Measurements from ENCODE around the gene METRNL. TPM values are rescaled to one million over a fixed set of nuclear protein-coding genes. Genes with fewer than 3 reads are reported as not detected.

The METRNL gene
- total RNA-seq, 1 donor from 2014 or later: 59.8 TPM

DNA sequence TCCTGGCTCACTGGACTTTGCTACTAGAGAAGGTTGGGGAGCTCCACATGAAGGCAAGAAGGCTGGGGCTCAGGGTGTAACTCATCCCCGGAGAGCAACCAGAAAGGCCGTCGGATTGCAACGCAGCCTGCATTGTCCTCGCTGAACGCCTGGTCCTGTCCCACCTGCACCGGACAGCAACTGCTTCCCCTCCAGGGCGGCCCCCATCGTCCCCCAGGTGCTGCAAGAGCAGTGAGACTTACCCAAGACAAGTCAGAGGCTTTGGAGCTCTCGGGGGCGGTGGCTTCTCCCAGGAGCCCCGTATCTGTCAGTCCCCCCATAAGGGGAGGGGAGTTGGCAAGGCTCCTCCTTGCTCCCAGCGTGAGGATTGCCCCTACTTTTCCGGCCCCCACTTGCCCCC lies 18.4 kb downstream of the METRNL start:
- Histone ChIP-seq H3K27me3 (ENCODE audit: low read depth) (peaks cover 16% of the 10 kb centered on the region), H3K4me1 (peaks cover 49% of the 10 kb centered on the region), H3K9me3 (no peaks in the 10 kb centered on the region), H3K27ac (no peak overlapping the region), H3K4me3 (no peak overlapping the region), H3K36me3 (peaks cover 34% of the 10 kb centered on the region)
- TF ChIP-seq, protein P1, sequence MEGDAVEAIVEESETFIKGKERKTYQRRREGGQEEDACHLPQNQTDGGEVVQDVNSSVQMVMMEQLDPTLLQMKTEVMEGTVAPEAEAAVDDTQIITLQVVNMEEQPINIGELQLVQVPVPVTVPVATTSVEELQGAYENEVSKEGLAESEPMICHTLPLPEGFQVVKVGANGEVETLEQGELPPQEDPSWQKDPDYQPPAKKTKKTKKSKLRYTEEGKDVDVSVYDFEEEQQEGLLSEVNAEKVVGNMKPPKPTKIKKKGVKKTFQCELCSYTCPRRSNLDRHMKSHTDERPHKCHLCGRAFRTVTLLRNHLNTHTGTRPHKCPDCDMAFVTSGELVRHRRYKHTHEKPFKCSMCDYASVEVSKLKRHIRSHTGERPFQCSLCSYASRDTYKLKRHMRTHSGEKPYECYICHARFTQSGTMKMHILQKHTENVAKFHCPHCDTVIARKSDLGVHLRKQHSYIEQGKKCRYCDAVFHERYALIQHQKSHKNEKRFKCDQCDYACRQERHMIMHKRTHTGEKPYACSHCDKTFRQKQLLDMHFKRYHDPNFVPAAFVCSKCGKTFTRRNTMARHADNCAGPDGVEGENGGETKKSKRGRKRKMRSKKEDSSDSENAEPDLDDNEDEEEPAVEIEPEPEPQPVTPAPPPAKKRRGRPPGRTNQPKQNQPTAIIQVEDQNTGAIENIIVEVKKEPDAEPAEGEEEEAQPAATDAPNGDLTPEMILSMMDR (IDR thresholded peaks at IDR 0.05): no peak
- ATAC-seq: no peak
- intact Hi-C loops (cut with DNase I): no loop called here
- no peak for DNase-seq

DNA sequence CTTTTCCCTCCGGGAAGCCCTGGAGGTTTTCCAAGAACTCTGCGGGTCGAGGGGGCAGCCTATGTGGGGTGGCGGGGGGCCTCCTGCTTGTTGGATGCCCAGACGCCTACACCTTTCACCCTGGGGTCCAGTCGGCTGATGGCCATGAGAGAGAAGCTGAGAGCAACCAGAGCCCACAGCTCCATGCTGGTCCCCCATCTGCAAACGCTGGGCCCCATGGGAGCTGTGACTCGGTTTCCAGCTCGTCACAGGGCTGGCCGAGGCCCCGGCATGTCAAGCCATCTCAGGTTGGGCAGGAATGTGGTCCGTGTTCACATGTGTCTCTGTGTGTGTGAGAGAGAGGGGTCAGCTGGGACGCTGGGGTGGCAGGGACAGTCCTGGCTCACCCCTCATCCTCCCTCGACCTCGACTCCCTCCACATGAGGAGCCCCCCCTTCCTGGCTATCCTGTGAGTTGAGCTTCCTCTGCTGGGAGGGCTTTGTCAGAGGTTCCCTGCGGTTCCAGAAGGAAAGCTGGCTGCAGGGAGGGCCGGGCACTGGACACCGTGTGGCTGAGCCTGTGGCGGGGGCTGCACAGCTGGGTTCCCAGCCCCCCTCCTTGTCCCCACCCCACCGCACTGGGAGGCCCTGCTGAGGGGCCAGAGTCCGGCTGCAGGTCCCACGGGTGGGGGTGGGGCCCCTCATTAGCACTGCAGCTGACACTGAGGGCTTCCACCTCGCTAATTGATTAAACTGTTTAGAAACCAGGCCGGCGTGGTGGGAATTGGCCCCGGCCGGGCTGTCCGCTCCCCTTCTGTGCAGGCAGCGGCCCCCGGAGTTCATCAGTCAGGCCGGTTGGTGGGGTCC lies 19.1 kb downstream of the METRNL start:
- H3K27ac ChIP-seq: no peak overlapping the region
- TF ChIP-seq, protein P1 (IDR thresholded peaks at IDR 0.05): no peak
- no peak for DNase-seq
- no peaks in the 10 kb centered on the region for H3K9me3 ChIP-seq
- H3K36me3 ChIP-seq: peaks cover 28% of the 10 kb centered on the region
- intact Hi-C loops (cut with DNase I): no loop called here
- H3K4me3 ChIP-seq: no peak overlapping the region
- peaks cover 49% of the 10 kb centered on the region for H3K4me1 ChIP-seq
- H3K27me3 ChIP-seq (ENCODE audit: low read depth): peaks cover 16% of the 10 kb centered on the region
- ATAC-seq: no peak

DNA sequence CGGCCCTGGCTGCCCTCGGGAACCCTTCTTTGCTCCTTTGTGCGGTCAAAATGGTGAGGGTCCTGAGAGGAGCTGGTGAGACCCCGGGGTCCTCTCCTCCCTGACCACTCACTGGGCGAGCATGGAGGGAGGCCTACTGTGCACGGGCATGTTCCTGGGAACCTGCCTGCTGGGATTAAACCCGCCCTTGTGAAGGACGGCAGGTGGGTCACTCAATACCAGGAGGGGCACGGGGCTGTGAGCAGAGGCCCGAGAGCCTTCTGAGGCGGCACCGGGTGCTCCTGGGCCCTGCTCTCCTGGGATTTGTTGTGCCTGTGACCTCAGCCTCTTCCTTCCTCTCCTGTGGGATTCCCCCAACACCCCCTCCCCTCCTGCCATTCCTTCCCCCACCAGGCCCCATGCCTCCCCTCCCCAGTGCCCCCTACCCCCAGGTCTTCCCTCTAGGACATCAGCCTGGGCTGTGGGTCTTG lies 19.7 kb downstream of the METRNL start:
- Histone ChIP-seq H3K4me1 (peaks cover 49% of the 10 kb centered on the region), H3K4me3 (no peak overlapping the region), H3K9me3 (no peaks in the 10 kb centered on the region), H3K27me3 (ENCODE audit: low read depth) (peaks cover 16% of the 10 kb centered on the region), H3K27ac (no peak overlapping the region), H3K36me3 (peaks cover 22% of the 10 kb centered on the region)
- no peak for DNase-seq
- ATAC-seq: no peak
- TF ChIP-seq, protein P1 (IDR thresholded peaks at IDR 0.05): no peak
- intact Hi-C loops (cut with DNase I): no loop called here

DNA sequence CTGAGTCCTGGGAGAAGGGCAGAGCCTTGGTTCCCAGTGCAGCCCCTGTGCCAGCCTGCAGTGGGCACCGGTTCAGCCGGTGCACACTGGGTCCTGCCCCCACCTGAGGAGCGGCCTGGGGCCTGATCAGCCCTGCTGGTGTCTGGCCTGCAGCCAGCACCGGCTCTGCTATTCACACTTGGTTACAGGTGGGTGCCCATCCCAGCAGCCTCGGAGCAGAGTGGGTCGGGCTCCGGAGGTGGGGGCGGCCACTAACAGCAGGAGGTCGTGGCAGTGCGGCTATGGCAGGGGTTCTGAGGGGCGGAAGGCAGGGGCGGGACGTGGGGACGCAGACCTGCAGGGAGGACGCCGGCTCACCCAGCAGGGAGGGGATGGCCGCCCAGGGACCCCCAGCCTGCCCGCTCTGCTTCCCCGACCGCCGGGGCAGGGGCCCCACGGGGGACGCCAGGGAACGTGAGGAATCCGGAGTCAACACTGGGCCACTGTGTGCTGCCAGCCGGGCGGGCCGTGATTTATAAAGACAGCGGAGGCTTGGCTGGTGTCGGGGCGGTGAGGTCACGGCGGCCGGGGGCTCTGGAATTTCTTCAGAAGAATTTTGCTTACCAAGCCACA lies 20.3 kb downstream of the METRNL start:
- peaks cover 16% of the 10 kb centered on the region for H3K27me3 ChIP-seq (ENCODE audit: low read depth)
- DNase-seq (no peak), ATAC-seq (peak; percentile 5 to 14)
- H3K36me3 ChIP-seq: peaks cover 16% of the 10 kb centered on the region
- no peak overlapping the region for H3K4me3 ChIP-seq
- H3K4me1 ChIP-seq: peaks cover 49% of the 10 kb centered on the region
- intact Hi-C loops (cut with DNase I): no loop called here
- H3K27ac ChIP-seq: no peak overlapping the region
- TF ChIP-seq, protein P1 (IDR thresholded peaks at IDR 0.05): no peak
- H3K9me3 ChIP-seq: no peaks in the 10 kb centered on the region

DNA sequence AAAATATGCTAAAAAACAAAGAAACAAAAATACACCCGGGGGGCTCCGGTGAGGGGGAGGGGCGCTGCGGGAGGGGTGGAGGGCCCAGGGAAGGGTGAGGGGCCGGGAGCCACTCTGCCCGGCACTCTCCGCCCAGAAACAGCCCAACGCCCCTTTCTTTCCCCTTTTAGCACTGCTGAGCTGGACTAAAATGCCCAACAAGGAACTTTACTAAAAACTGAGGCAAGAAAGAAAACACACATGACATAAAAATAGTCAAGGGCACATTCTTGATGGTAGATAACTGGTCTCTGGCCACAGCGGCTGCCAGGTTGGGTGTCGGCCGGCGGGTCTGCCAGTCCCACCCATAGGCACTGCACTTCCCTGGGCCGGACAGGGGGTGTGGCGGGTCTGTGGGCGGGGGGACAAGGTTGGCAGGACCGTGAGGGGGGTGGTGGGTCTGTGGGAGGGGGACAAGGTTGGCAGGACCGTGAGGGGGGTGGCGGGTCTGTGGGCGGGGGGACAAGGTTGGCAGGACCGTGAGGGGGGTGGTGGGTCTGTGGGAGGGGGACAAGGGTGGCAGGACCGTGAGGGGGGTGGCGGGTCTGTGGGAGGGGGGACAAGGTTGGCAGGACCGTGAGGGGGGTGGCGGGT lies 20.9 kb downstream of the METRNL start:
- TF ChIP-seq, protein P1 (IDR thresholded peaks at IDR 0.05): no peak
- DNase-seq (no peak), ATAC-seq (peak in 1 of 2 donors; percentile 4)
- Histone ChIP-seq H3K36me3 (peaks cover 9% of the 10 kb centered on the region), H3K9me3 (no peaks in the 10 kb centered on the region), H3K27ac (no peak overlapping the region), H3K27me3 (ENCODE audit: low read depth) (peaks cover 16% of the 10 kb centered on the region), H3K4me1 (peaks cover 49% of the 10 kb centered on the region), H3K4me3 (no peak overlapping the region)
- intact Hi-C loops (cut with DNase I): no loop called here

Measured in lower lobe of right lung (tissue), 2 donors.